ENCODE data around the gene ITGA11. TPM values are rescaled to one million over a fixed set of nuclear protein-coding genes. Genes with fewer than 3 reads are reported as not detected.

The ITGA11 gene, protein sequence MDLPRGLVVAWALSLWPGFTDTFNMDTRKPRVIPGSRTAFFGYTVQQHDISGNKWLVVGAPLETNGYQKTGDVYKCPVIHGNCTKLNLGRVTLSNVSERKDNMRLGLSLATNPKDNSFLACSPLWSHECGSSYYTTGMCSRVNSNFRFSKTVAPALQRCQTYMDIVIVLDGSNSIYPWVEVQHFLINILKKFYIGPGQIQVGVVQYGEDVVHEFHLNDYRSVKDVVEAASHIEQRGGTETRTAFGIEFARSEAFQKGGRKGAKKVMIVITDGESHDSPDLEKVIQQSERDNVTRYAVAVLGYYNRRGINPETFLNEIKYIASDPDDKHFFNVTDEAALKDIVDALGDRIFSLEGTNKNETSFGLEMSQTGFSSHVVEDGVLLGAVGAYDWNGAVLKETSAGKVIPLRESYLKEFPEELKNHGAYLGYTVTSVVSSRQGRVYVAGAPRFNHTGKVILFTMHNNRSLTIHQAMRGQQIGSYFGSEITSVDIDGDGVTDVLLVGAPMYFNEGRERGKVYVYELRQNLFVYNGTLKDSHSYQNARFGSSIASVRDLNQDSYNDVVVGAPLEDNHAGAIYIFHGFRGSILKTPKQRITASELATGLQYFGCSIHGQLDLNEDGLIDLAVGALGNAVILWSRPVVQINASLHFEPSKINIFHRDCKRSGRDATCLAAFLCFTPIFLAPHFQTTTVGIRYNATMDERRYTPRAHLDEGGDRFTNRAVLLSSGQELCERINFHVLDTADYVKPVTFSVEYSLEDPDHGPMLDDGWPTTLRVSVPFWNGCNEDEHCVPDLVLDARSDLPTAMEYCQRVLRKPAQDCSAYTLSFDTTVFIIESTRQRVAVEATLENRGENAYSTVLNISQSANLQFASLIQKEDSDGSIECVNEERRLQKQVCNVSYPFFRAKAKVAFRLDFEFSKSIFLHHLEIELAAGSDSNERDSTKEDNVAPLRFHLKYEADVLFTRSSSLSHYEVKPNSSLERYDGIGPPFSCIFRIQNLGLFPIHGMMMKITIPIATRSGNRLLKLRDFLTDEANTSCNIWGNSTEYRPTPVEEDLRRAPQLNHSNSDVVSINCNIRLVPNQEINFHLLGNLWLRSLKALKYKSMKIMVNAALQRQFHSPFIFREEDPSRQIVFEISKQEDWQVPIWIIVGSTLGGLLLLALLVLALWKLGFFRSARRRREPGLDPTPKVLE
- total RNA-seq (2014; rRNA removed; shearing (Covaris generic)) = 0.09 and 0.12 TPM in 2 replicates
- 0.31 and 0.68 TPM in 2 replicates for polyA plus RNA-seq (2014; cell fraction: nucleus; rRNA removed)

DNA sequence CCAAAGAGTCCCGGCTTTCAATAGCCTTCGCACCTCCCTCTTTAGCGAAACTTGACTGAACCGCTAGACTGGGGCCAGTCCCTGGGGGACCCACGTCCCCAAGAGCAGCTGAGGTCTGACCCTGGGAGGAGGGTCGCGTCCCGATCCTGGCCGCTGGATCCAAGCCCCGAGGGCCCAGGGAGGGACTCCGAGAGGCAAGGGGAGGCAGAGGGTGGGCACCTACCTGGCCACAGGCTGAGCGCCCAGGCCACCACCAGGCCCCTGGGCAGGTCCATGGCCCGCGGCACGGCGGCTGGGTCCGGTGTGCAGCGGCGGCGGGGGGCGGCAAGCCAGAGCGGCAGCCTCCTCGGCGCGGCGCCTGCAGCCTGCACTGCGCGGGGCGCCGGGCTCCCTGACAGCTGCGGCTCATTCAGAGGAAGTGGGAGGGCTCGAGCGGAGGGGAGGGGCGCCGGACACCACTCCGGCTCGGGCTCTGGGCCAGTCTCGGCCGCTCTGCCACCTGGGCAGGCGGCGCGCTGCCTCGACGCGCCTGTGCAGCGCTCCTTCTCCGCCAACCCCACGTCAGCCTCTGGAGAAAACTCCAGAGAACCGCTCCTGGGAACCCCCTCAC is at the start of gene ITGA11:
ITGA11 (minus strand) TSS at position 372 of the 610 bp plus-strand sequence; CDS start at position 275, 97 bp downstream.
- peak; percentile 30 for DNase-seq (ENCODE audit: extremely low read depth, low read depth)

DNA sequence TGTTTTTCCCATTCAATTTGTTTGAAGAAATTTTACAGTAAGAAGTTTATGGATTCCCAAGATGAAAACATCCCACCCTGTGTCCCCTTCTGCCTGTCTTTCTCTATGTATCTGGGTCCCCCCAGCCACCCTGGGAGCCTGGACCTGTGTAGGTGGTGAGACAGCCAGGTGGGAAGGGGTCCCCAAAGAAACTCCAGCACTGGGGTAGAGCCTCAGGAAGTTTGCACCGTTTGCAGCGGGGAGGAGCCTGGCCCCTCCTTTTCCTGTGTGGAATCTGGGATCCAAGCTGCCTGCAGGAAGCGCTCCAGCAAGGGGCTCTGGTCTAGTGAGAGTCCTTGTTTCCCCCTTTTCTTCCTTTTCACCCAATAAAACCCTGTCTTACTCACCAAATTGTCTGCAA is 49.4 kb upstream of the ITGA11 start:
- DNase-seq (ENCODE audit: extremely low read depth, low read depth) = no peak

DNA sequence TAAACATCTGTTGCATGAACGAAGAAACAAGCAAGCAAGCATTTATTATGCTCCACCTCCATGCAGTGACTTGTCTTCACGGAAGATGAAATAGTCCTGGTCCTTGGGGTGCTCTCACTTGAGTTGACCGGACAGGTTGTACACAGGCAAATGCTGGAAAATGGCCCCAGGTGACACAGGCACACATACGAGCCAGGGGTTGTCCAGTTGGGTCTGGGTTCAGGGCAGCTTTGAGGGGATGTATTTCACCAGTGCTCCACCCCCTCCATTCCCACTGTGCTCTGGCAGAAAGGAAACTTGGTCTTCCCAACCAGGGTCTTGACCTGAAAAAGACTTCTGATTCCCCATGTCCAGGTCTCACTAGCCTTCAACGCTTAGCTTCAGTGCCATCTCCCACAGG is 48.3 kb upstream of the ITGA11 start:
- no peak for DNase-seq (ENCODE audit: extremely low read depth, low read depth)

DNA sequence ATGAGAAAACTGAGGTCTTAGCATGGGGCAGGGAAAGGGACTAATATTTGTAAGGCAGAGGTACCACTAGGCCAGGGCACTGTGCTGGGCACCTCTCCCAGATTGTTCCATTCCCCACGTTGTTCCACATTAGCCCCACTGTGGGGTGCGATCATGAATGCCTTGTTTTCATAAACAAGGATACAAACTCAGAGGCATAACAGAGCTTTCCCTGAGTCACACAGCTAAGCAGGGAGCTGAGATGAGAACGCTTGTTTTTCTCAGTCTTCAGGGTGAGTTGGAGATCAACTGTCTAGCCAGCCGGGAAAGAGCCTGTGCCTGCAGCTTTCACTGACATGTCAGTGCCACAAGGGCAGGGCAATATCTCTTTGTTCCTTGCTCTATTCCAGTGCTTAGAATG is 47.9 kb upstream of the ITGA11 start:
- no peak for DNase-seq (ENCODE audit: extremely low read depth, low read depth)

DNA sequence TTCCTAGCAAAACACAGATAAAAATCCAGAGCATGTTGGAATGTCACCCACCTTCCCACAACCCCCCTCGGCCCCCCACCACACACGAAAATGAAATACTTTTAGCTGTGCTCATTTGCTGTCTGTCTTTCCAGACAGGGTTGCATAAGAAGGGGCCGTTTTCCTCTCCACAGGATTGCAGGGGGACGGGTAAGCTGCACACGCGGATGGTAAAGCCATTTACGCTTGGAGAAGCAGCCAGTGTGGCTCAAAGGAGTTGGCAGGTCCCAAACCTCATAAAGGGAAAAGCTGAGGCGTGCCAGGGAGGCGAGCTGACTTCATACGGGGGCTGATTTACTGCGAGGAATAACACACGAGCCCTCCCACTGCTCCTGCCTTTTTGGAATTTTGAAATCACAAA is 47.4 kb upstream of the ITGA11 start:
- no peak for DNase-seq (ENCODE audit: extremely low read depth, low read depth)

DNA sequence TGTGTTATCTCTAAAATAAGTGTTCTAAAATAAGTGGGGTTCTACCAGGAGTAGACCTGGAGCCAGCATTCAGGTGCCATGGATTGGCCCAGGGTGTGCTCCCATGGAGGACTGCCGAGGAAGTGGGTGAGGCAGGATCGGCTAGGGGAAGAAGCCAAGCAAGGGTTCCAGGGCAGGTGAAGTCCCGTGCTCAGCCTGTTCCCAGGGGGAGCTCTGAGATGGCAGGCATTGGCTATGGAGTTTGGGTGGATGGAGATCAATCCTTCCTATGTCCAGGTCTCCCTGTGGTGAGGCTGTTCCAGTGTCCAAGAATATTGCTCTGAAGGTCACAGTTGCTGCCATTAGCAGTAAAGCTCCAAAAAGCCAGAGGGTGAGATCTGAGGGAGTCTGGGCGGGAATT is 46.9 kb upstream of the ITGA11 start:
- no peak for DNase-seq (ENCODE audit: extremely low read depth, low read depth)

DNA sequence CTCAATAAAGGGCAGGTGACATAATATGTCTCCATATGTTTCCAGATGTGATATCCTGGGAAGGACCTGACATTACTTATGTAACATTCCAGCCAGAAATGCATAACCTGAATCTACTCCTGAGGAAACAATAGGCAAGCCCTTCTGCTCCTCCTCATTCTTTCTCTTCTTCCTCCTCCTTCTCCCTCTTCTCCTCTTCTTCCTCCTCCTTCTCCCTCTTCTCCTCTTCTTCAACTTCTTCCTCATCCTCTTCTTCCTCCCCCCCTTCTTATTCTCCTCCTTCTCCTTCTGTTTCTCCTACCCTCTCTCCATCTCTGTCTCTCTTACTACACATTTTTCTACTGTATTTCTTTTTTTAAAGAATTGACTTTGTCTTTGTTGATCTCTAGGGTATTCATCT is 43.5 kb upstream of the ITGA11 start:
- no peak for DNase-seq (ENCODE audit: extremely low read depth, low read depth)

DNA sequence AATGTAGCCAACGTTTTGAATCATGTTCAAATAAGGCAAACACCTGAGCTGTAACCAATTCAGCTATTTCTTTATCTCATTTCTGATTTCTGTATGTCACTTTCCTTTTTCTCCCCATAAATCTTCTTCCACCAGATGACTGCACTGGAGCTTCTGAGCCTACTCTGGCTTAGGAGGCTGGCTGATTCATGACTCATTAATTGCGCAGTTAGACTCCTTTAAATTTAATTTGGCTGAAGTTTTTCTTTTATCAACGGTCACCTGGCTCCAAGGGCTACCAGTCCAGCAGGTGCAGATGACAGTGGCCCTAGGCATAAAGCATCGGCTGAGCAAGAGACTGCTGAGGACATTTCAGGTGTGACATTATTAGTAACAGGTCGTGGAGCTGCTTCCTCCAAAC is 39.6 kb upstream of the ITGA11 start:
- no peak for DNase-seq (ENCODE audit: extremely low read depth, low read depth)

DNA sequence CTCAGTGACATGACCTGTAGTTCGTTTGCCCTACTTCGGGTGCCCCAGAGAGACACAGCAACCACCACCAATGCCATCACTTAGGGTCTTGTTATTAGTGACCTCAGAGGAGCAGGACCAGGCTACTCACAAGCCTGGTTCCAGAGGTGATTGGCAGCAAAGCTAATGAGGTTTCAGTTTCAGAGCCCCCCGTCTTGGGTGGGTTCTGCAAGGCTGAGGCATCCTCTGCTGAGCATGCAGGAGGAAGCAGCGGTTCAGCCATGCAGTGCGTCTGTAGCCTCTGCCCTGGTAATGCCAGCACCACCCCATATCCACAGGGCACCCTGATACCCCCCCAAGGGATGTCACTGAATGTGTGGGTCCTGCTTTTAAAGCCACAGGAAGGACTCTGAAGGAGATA is 39.0 kb upstream of the ITGA11 start:
- DNase-seq (ENCODE audit: extremely low read depth, low read depth) = no peak

DNA sequence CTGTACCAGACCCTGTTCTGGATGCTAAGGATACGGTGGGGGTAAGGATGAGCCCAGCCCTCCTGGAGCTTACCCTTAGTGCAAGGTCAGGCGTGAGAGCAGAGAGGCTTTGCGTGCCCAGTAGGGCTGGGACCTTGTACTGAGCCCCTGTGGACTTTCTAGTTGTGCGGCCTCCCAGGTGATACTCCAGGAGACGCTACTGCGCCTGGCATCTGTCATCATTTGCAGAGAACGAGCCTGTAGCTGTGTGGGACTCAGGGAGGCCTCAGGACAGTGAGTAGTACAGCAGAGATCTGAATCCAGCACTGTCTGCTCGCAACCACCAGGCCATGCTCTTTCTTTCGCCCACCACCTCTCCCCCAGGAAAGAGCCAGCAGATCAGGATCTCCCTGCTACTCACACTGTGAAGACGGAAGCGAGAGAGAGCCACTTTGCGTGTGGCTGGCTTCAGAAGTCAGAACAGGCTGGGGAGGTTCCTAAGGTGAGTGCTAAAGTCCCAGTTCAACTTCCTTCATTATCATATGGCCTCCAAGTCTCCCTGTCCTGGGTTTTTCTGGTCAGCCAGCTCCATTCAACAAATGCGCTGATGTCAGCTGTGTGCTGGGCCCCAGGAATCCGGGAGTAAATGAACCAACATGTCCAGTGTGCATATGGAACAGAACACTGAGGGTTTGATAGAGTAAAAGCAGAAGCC is 38.2 kb upstream of the ITGA11 start:
- DNase-seq (ENCODE audit: extremely low read depth, low read depth) = no peak

DNA sequence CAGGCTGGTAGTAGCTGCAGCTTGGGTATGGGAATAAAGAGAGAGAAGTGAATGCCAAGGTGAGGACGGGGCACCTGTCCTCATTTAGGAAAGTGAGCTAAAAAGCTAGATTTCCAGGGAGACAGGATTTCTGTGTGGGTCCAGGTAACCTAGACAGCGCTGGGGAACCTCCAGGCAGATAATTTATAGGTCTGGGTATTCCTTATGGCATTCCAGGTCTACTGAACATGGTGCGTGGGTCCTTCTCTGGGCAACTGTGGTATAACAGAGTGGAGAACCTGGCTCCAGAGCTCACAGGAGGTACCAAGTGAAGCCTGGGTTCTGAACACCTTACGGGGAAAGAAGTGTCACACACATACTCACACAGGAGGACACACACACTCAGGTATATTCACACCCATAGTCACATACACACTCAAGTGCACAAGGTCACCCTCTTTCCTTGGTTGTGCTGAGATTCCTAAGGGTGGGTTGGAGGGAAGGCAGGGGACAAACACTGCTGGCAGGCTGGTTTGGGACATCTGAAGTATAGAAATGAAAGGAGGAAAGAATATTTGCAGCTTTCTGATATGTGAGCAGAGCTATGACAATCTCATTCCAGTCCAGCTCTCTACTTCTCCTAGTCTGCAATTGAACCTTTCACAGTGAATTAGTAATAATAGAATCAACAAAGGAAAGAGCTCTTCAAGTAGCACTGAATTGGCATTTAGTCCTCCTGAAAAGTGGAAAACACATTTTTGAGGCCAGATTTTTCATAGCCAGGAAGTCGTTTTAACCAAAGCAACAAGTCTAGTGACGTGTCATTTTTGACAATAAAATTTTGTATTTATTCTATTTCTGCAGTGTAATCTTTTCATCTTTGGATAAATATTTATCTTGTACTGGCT is 37.4 kb upstream of the ITGA11 start:
- DNase-seq (ENCODE audit: extremely low read depth, low read depth) = no peak

DNA sequence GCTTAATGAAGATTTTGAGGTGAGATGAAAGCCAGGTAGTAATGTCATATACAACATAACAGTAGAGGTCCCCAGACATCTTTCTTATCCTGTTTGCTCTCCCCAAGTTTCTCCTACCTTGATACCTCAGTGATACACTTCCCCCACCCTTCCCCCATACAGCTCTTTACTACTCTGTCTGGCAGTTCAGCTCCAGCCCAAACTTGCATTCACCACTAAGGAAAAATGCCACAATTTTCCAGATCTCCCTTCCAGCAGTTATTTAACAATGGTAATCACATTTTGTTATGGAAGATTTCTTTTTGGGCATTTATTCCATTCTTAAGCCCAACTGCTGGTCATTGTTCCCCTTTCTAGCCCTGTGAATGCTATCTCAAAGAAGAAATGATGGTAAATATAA is 34.9 kb upstream of the ITGA11 start:
- no peak for DNase-seq (ENCODE audit: extremely low read depth, low read depth)

DNA sequence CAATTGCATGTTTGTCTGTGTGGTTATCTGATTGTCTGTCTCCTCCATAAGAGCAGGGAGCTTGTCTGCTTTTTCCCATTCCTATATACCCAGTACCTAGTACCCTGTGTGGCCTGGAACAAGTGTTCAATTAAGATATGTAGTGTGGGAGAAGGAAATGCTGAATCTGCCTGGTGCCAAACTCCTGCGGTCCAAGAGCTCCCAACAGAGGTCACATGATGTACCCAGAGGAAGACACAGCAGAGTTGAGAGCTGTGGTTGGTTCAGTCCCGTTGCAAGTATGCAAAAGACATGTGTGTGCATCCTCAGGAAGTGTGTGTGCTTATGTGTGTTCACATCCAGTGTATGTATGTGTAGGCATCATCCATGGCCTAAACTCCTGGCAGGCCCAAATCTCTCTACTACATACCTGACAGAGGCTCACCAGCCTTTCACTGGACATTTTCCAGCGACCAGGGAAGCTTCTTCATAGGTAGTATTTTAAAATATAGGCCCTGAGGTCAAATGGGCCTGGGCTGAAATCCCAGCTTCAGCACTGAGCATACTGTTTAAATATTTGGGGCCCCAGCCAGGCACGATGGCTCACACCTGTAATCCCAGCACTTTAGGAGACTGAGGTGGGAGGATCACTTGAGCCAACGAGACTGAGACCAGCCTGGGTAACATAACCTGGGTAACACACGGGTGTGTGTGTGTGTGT is 34.0 kb upstream of the ITGA11 start:
- no peak for DNase-seq (ENCODE audit: extremely low read depth, low read depth)

DNA sequence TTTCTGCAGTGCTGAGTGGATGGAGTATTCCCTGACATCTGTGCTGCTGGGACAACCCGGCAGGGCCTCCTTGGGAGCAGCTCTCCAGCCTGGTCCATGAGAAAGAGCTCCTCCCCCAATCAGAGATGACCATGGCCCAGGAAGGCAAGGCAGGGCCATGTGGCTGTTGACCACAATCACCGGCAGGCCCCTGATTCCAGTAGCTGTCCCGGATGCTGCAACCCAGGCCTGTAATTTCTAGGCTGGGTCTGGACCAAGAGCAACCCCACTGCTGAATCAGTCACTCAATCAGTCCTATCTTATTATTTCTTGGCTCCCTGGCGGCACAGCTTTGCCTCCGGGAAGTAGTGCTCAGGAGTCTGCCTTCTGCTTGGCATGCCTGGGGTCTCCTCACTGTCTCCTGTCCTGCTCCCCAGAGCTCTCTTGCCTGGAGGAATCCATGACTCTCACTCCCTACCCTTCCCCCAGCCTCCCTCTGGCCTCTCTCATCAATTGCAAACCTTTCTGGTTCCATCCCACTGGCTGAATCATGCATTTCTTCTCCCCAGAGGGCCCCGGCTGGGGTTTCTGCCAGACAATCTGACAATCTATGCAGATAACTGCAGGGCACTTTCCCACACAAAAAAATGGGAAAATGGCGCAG is 32.6 kb upstream of the ITGA11 start:
- DNase-seq (ENCODE audit: extremely low read depth, low read depth) = no peak

DNA sequence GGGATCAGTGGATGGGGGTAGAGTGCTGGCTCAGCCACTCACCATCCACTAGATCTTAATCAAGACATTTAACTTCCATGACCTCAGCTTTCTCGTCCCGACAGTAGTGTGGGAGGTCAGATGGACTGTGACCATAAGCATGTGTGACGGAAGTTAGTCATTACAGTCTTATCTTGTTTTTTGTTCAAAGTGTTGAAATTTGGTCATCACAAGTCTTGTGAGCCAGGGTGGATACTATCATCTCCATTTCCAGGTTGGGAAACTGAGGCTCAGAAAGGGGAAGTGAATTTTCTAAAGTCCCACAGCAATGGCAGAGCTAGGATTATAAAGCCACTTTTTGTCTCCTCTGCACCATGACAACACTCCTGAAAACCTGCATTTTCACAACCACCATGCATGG is 32.0 kb upstream of the ITGA11 start:
- DNase-seq (ENCODE audit: extremely low read depth, low read depth) = no peak

DNA sequence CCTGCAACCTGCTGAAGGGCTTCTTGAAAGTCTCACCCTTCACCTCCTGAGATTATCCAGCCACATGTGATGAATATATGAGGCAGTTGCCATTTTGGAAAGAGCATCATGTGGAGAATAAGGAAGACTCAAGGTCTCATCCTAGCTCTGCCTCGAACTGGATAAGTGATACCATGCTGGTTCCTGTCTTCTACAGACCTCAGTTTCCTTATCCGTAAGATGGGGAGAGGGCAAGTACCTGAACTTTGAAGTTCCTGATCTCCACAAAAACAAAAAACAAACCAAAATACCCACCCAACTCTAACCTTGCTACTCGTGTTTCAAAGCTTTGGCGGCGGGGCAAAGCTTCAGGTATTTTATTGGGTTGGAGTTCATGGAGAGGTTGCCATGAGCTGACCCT is 31.5 kb upstream of the ITGA11 start:
- no peak for DNase-seq (ENCODE audit: extremely low read depth, low read depth)

DNA sequence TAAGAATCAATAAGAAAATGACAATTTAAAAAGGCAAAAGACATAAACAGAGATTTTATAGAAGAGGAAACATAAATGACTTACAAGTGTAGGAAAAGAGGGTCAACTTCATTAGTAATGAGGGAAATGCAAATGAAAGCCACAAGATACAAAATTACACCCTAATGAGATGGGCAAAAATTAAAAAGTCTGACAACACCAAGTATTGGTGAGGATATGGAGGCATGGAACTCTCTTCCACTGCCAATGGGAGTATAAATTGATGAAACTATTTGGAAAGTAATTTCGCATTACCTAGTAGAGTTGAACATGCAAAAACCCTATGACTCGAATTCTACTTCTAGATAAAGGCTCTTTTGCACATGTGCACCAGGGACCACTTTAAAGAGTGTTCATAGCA is 28.2 kb upstream of the ITGA11 start:
- DNase-seq (ENCODE audit: extremely low read depth, low read depth) = no peak

DNA sequence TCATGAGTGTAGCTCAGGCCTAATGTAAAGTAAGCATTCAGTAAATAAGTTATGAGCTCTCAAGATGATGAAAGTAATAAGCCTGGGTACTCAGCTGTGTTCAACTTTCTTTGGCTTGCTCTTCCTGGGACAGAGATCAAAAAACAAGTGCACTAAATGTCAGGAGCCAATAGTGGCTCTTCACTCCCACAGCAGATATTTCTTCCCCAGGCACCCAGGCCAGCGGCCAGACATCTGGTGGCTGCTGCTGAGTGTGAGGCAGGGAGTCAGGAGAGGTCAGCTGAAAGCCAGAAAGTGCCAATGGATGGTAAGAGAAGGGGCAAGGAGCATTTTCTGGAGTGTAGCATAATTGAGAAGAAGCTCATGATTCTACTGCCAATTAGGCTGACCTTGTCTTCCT is 18.2 kb upstream of the ITGA11 start:
- DNase-seq (ENCODE audit: extremely low read depth, low read depth) = no peak
